Tibial nerve (tissue), 4 donors: ENCODE results near the gene POU2F2.

Experiments used
- CTCF ChIP-seq, 5 experiments: fragments of 200-600 bp in 3 of 5; fragments of 450-650 bp in 2 of 5; sonication (generic) in 3 of 5; IDR thresholded peaks; one replicate each; pipeline ENCODE4 v1.5.1; 2016 to 2019; ENCODE audit warnings: antibody characterized with exemption in 5 of 5, mild to moderate bottlenecking in 3 of 5, moderate library complexity in 2 of 5
- EP300 ChIP-seq, 2 donors: sonication (generic); formaldehyde crosslinking; IDR thresholded peaks; one replicate each; pipeline ENCODE4 v1.6.1; 2017; ENCODE audit warnings: antibody characterized with exemption in 2 of 2, mild to moderate bottlenecking in 1 of 2
- POLR2A ChIP-seq, 2 donors: fragments of 450-650 bp; IDR thresholded peaks; one replicate each; pipeline ENCODE4 v1.6.1; 2017; ENCODE audit warnings: antibody characterized with exemption in 2 of 2, mild to moderate bottlenecking in 2 of 2, moderate library complexity in 2 of 2

- TF ChIP-seq CTCF (IDR thresholded peaks at IDR 0.05) (no peak), EP300 (IDR thresholded peaks at IDR 0.05) (no peak), POLR2A (IDR thresholded peaks at IDR 0.05) (no peak)
Measured at GRCh38 chr19:42116308-42117075, 15.8 kb downstream of the POU2F2 start.
